OCI-LY3 (cell line): ENCODE measurements around the gene REG1A.

ENCODE experiments used
- H2AFZ ChIP-seq: fragments of 200-600, 300-600 bp; shearing (Covaris generic); 2 replicates; pipeline ENCODE4 v1.6.0; 2014; ENCODE audit warnings: antibody characterized with exemption, low read depth, low read length
- H3K27ac ChIP-seq: fragments of 200-600, 300-600 bp; sonication (generic); 2 replicates; pipeline ENCODE4 v1.5.1; 2014; ENCODE audit warnings: mild to moderate bottlenecking, low read length, moderate library complexity, mixed read lengths
- H3K27me3 ChIP-seq: fragments of 200-600, 300-600 bp; sonication (generic); 2 replicates; pipeline ENCODE4 v1.6.1; 2014; ENCODE audit warnings: low read depth, low read length, mixed read lengths
- H3K36me3 ChIP-seq: fragments of 200-600, 300-600 bp; sonication (generic); replicated peaks from 2 replicates; pipeline ENCODE3; 2014; ENCODE audit warnings: low read depth, low read length, mixed read lengths
- H3K4me1 ChIP-seq: fragments of 300-600, 200-600 bp; sonication (generic); 2 replicates; pipeline ENCODE4 v1.6.1; 2014; ENCODE audit warnings: low read length, mixed read lengths
- H3K4me2 ChIP-seq: fragments of 200-600, 300-600 bp; sonication (generic); 2 replicates; pipeline ENCODE4 v1.6.1; 2014; ENCODE audit warnings: low read length, mixed read lengths
- H3K4me3 ChIP-seq: fragments of 300-600, 200-600 bp; sonication (generic); 2 replicates; pipeline ENCODE4 v1.5.1; 2014; ENCODE audit warnings: antibody characterized with exemption, mild to moderate bottlenecking, low read length, moderate library complexity
- H3K79me2 ChIP-seq: fragments of 300-600, 200-600 bp; shearing (Covaris generic); 2 replicates; pipeline ENCODE4 v1.6.1; 2014; ENCODE audit warnings: mild to moderate bottlenecking, low read length, mixed read lengths
- H3K9ac ChIP-seq: fragments of 300-600, 200-600 bp; shearing (Covaris generic); 2 replicates; pipeline ENCODE4 v1.6.0; 2014; ENCODE audit warnings: mild to moderate bottlenecking, low read length, moderate library complexity
- H3K9me3 ChIP-seq: fragments of 200-600, 300-600 bp; shearing (Covaris generic); 2 replicates; pipeline ENCODE4 v1.6.1; 2014; ENCODE audit warnings: low read length, mixed read lengths; ENCODE audit not compliant: insufficient read depth
- H4K20me1 ChIP-seq: fragments of 200-600, 300-600 bp; sonication (generic); 2 replicates; pipeline ENCODE4 v1.6.1; 2016; ENCODE audit warnings: low read length, mixed read lengths; ENCODE audit not compliant: insufficient read depth
- CTCF ChIP-seq: fragments of 200-600, 300-600 bp; sonication (generic); IDR thresholded peaks from 2 replicates; pipeline ENCODE4 v1.5.1; 2014; ENCODE audit warnings: antibody characterized with exemption, low read length, low read depth
- EZH2phosphoT487 ChIP-seq: fragments of 200-600 bp; shearing (Covaris generic); IDR thresholded peaks from 2 replicates; pipeline ENCODE4 v1.6.1; 2018; ENCODE audit warnings: antibody characterized with exemption, mixed run types, low read depth

Gene REG1A

GRCh38 chr2:79171348-79171958 is 51.2 kb downstream of the REG1A start:
- TF ChIP-seq CTCF = no peak
- TF ChIP-seq EZH2phosphoT487 = no peak
- Histone ChIP-seq H3K79me2 (no peaks in the 10 kb centered on the region), H3K4me3 (no peak overlapping the region), H3K36me3 (no peaks in the 10 kb centered on the region), H3K27ac (no peak overlapping the region), H3K9ac (no peak overlapping the region), H3K9me3 (no peaks in the 10 kb centered on the region), H4K20me1 (no peaks in the 10 kb centered on the region), H3K27me3 (no peaks in the 10 kb centered on the region), H3K4me1 (no peaks in the 10 kb centered on the region), H3K4me2 (no peak overlapping the region), H2AFZ (no peak overlapping the region)
